GM18951 (cell line): ENCODE results near the gene ZDHHC5.
"Not testable (repeated sequence)": the region's sequence is repeated elsewhere in the genome, so short reads cannot be mapped to it uniquely, and the experiment has no call there.

Experiments used
- POLR2A ChIP-seq: IDR thresholded peaks from 4 replicates; pipeline ENCODE4 v1.6.1; 2011; ENCODE audit warnings: mild to moderate bottlenecking; ENCODE audit not compliant: insufficient read length, insufficient read depth; ENCODE audit errors: extremely low read depth
- in situ Hi-C: fragments of 300-500 bp; cut with MboI; formaldehyde crosslinking; loops from one replicate; pipeline ENCODE4 v1.12.0; 2022; ENCODE audit warnings: low sequenced_read_pairs, mixed read lengths, inconsistent platforms; ENCODE audit not compliant: unreplicated experiment

ZDHHC5 gene

GRCh38 chr11:57667117-57667735 lies 688 bp upstream of the ZDHHC5 start:
- in situ Hi-C loops: no loop called here
- peak; percentile 55 for TF ChIP-seq POLR2A

GRCh38 chr11:57668434-57668782 lies 494 bp downstream of the ZDHHC5 start:
- no peak for TF ChIP-seq POLR2A
- in situ Hi-C loops: no loop called here

GRCh38 chr11:57674251-57674650 lies 6.3 kb downstream of the ZDHHC5 start:
- in situ Hi-C loops: no loop called here
- TF ChIP-seq POLR2A: no peak

- in situ Hi-C loops: no loop called here
- TF ChIP-seq POLR2A: no peak
Observed at GRCh38 chr11:57675176-57675941, 7.4 kb downstream of the ZDHHC5 start.

- no peak for TF ChIP-seq POLR2A
- in situ Hi-C loops: no loop called here
Observed at GRCh38 chr11:57679396-57679795, 11.5 kb downstream of the ZDHHC5 start.

- in situ Hi-C loops: no loop called here
- no peak for TF ChIP-seq POLR2A
Observed at GRCh38 chr11:57680552-57680874, 12.6 kb downstream of the ZDHHC5 start.

- in situ Hi-C loops: no loop called here
- no peak for TF ChIP-seq POLR2A
Observed at GRCh38 chr11:57681168-57681567, 13.3 kb downstream of the ZDHHC5 start.

- in situ Hi-C loops: not testable (repeated sequence)
Observed at GRCh38 chr11:57690474-57690873, 22.6 kb downstream of the ZDHHC5 start.

- TF ChIP-seq POLR2A: no peak
- in situ Hi-C loops: no loop called here
Observed at GRCh38 chr11:57698843-57699365, 31.0 kb downstream of the ZDHHC5 start.

- in situ Hi-C loops: no loop called here
- no peak for TF ChIP-seq POLR2A
Observed at GRCh38 chr11:57699813-57700212, 31.9 kb downstream of the ZDHHC5 start.

DNA sequence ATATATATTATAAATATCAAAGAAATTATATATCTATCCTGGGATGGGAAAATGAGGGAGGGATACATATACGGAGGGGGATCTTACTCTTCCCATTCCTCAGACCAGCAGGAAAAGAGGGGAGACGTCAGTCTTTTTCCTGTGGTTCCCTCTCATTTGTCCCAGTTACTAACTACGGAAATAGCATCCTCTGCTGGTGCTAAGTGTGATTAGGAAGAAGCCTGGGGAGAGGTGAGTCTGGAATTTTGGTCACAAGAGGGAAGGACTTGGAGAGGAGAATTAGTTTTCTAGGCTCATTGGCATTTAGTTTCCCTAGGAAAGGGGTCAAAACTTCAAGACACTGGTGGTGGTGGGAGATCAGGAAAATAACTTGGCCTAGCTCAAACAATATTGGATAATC lies 32.5 kb downstream of the ZDHHC5 start:
- no peak for TF ChIP-seq POLR2A
- in situ Hi-C loops: no loop called here

GRCh38 chr11:57703341-57703740 lies 35.4 kb downstream of the ZDHHC5 start:
- in situ Hi-C loops: no loop called here

GRCh38 chr11:57704932-57705331 lies 37.0 kb downstream of the ZDHHC5 start:
- in situ Hi-C loops: no loop called here
- no peak for TF ChIP-seq POLR2A

More at GRCh38 chr11:57703341-57703740, 35.4 kb downstream of the ZDHHC5 start:
- no peak for TF ChIP-seq POLR2A

DNA sequence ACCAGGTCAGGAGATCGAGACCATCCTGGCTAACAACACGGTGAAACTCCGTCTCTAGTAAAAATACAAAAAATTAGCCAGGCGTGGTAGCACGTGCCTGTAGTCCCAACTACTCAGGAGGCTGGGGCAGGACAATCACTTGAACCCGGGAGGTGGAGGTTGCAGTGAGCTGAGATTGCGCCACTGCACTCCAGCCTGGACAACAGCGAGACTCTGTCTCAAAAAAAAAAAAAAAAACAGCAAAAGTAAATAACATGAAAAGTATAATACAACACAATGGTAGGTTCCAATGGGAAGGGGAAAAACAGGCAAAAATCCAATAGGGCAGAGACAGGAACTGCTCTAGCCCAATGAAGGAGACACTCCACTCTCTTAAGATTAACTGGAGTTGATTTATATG lies 37.5 kb downstream of the ZDHHC5 start:
- in situ Hi-C loops: not testable (repeated sequence)
